Sigmoid colon (tissue), 7 donors: ENCODE data around the gene SYNGAP1. TPM values are rescaled to one million over a fixed set of nuclear protein-coding genes. Genes with fewer than 3 reads are reported as not detected.

Experiments used
- DNase-seq: peaks from one replicate; pipeline ENCODE4 v3.0.0-alpha.2; 2019
- H3K27ac ChIP-seq, 4 donors: fragments of 200-600 bp; sonication (generic); one replicate each; pipeline ENCODE4 v1.5.1; 2016 to 2019; ENCODE audit warnings: mild to moderate bottlenecking in 1 of 4
- H3K27me3 ChIP-seq, 3 donors: fragments of 200-600 bp; sonication (generic); one replicate each; pipeline ENCODE4 v1.5.1; 2019; ENCODE audit warnings: mild to moderate bottlenecking in 1 of 3
- H3K36me3 ChIP-seq, 4 donors: fragments of 200-600 bp; sonication (generic); one replicate each; pipeline ENCODE4 v1.5.1; 2016 to 2019
- H3K4me1 ChIP-seq, 4 donors: fragments of 200-600 bp; sonication (generic); one replicate each; pipeline ENCODE4 v1.5.1; 2017 to 2019
- H3K4me3 ChIP-seq, 4 donors: fragments of 200-600 bp; sonication (generic); one replicate each; pipeline ENCODE4 v1.5.1; 2017 to 2019; ENCODE audit warnings: mild to moderate bottlenecking in 2 of 4, moderate library complexity in 1 of 4
- H3K9me3 ChIP-seq, 4 donors: fragments of 200-600 bp in 3 of 4; sonication (generic) in 3 of 4; one replicate each; pipeline versions ENCODE4 v1.5.1 to v1.6.1; 2013 to 2019
- EP300 ChIP-seq, 4 donors: sonication (generic); formaldehyde crosslinking; IDR thresholded peaks; one replicate each; pipeline ENCODE4 v1.6.1; 2017; ENCODE audit warnings: antibody characterized with exemption in 4 of 4
- POLR2A ChIP-seq, 2 donors: fragments of 450-650 bp; IDR thresholded peaks; one replicate each; pipeline ENCODE4 v1.6.1; 2016; ENCODE audit warnings: antibody characterized with exemption in 2 of 2, mild to moderate bottlenecking in 2 of 2, moderate library complexity in 2 of 2
- POLR2AphosphoS5 ChIP-seq, 4 donors: sonication (generic); formaldehyde crosslinking; IDR thresholded peaks; one replicate each; pipeline ENCODE4 v1.6.1; 2017; ENCODE audit warnings: antibody characterized with exemption in 4 of 4
- WGBS, 2 donors: extraction: QIAGEN DNeasy Blood & Tissue Kit; methylation state at CpG; one replicate each; pipeline ENCODE4 v1.1.7; 2013; 5-methylcytosine and 5-hydroxymethylcytosine counted together
- intact Hi-C: fragments of 100-400 bp; cut with DNase I; formaldehyde crosslinking; loops from one replicate; pipeline ENCODE4 v1.15.1; 2023
- polyA plus RNA-seq, 3 donors: library from polyadenylated mRNA; stranded (reverse); fragments of 200-250 nt; gene quantifications; one replicate each; pipeline ENCODE4 v1.2.3, GENCODE V29; 2013
- total RNA-seq, 4 donors: library from RNA; depleted of rRNA; stranded (reverse); fragments of >200 nt; gene quantifications; one replicate each; pipeline ENCODE4 v1.1.0, GENCODE V29; 2016
- TF ChIP-seq, protein P1 (sequence below), 4 experiments: fragments of 450-650 bp in 3 of 4; fragments of 200-600 bp in 1 of 4; IDR thresholded peaks; one replicate each; pipeline ENCODE4 v1.5.1; 2016 to 2019; ENCODE audit warnings: antibody characterized with exemption in 4 of 4, mild to moderate bottlenecking in 3 of 4, moderate library complexity in 2 of 4
- donor health status: healthy with polysubstance abuse.
- donor health status: Bipolar disorder and iron deficiency.
- donor health status: healthy.

SYNGAP1 gene
- total and polyA plus RNA-seq, 7 donors = 0.92 to 24.6 (median 9.9) TPM

DNA sequence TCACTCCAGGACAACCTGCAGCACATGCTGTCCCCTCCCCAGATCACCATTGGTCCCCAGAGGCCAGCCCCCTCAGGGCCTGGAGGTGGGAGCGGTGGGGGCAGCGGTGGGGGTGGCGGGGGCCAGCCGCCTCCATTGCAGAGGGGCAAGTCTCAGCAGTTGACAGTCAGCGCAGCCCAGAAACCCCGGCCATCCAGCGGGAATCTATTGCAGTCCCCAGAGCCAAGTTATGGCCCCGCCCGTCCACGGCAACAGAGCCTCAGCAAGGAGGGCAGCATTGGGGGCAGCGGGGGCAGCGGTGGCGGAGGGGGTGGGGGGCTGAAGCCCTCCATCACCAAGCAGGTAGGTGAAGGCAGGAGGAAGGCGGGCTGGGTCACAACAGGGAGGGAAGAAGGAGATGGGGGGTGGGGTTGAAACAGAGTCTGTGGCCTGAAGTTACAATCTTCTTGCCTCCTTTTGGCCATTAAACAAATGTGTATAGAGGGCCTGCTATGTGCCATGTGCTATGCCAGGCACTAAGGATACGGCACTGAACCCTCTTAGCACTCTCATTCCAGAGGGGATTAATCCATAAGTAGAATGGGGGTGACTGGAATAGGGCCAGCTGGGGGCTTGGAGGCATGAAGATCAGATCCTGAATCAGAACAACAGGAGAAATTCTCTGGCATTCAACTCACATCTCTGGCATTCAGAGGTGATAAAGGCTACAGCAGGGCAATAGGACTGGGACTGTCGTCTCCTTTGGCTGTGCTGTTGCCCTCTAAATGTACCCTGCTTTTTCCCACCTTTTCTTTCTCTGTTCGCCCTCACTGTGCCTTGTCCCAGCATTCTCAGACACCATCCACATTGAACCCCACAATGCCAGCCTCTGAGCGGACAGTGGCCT lies 24.0 kb downstream of the SYNGAP1 start:
- Histone ChIP-seq H3K9me3 (no peaks in the 10 kb centered on the region), H3K36me3 (peaks cover 4 to 90% (median 27%) of the 10 kb centered on the region in 4 donors), H3K27me3 (no peaks in the 10 kb centered on the region), H3K27ac (no peak overlapping the region), H3K4me3 (no peak overlapping the region), H3K4me1 (no peaks in the 10 kb centered on the region)
- WGBS, 2 donors = 91 to 94% methylated on average over 18 of the region's 18 CpGs
- no peak for DNase-seq
- TF ChIP-seq POLR2AphosphoS5 (IDR thresholded peaks at IDR 0.05) (no peak), POLR2A (IDR thresholded peaks at IDR 0.05) (no peak), EP300 (IDR thresholded peaks at IDR 0.05) (no peak)
- TF ChIP-seq, protein P1, sequence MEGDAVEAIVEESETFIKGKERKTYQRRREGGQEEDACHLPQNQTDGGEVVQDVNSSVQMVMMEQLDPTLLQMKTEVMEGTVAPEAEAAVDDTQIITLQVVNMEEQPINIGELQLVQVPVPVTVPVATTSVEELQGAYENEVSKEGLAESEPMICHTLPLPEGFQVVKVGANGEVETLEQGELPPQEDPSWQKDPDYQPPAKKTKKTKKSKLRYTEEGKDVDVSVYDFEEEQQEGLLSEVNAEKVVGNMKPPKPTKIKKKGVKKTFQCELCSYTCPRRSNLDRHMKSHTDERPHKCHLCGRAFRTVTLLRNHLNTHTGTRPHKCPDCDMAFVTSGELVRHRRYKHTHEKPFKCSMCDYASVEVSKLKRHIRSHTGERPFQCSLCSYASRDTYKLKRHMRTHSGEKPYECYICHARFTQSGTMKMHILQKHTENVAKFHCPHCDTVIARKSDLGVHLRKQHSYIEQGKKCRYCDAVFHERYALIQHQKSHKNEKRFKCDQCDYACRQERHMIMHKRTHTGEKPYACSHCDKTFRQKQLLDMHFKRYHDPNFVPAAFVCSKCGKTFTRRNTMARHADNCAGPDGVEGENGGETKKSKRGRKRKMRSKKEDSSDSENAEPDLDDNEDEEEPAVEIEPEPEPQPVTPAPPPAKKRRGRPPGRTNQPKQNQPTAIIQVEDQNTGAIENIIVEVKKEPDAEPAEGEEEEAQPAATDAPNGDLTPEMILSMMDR (IDR thresholded peaks at IDR 0.05) = no peak
- intact Hi-C loops = no loop called here

DNA sequence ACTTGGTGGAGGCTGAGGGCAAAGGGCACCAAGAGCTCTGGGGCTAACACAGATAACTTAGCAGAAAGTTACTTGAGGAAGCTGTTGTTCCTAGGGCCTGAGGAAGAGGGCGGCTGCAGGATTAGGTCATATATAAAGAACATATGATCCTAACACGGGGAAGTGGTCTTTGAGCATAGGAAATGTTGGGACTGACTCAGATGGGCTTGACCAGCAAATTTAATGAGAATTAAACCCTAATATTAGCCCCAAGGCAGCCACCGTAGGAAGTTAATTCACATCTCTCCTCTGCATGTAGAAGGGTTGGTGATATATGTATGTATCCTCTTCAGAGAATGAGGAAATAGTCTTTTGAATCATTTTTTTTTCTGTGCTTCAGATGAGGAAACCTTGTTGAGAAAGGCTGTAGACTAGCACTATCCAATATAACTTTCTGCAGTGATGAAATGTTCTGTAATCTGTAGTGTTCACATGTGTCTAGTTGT lies 25.3 kb downstream of the SYNGAP1 start:
- intact Hi-C loops = no loop called here
- WGBS, 2 donors = 66 to 87% methylated on average over 3 of the region's 3 CpGs
- Histone ChIP-seq H3K9me3 (no peaks in the 10 kb centered on the region), H3K4me1 (no peaks in the 10 kb centered on the region), H3K27me3 (no peaks in the 10 kb centered on the region), H3K4me3 (no peak overlapping the region), H3K27ac (no peak overlapping the region), H3K36me3 (peaks cover 4 to 84% (median 27%) of the 10 kb centered on the region in 4 donors)
- no peak for DNase-seq
- TF ChIP-seq POLR2AphosphoS5 (IDR thresholded peaks at IDR 0.05) (no peak), EP300 (IDR thresholded peaks at IDR 0.05) (no peak), POLR2A (IDR thresholded peaks at IDR 0.05) (no peak)
- TF ChIP-seq, protein P1 (IDR thresholded peaks at IDR 0.05) = no peak

DNA sequence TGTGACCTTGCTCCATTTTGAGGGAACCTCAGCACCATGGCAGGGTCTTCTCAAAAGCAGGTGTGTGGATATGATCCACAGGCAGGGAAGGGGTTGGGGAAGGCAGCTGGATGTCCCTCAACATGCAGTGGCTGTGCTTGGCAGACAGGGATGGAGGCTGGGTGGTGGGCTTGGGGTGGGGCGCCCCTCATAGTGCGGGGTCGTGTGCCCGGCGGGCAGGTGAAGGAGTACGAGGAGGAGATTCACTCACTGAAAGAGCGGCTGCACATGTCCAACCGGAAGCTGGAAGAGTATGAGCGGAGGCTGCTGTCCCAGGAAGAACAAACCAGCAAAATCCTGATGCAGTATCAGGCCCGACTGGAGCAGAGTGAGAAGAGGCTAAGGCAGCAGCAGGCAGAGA lies 26.5 kb downstream of the SYNGAP1 start:
- no peaks in the 10 kb centered on the region for H3K9me3 ChIP-seq
- no peak overlapping the region for H3K4me3 ChIP-seq
- no peaks in the 10 kb centered on the region for H3K27me3 ChIP-seq
- intact Hi-C loops = no loop called here
- no peak overlapping the region for H3K27ac ChIP-seq
- peaks cover 2 to 73% (median 26%) of the 10 kb centered on the region in 4 donors for H3K36me3 ChIP-seq
- H3K4me1 ChIP-seq = no peaks in the 10 kb centered on the region
- DNase-seq = no peak
- TF ChIP-seq POLR2AphosphoS5 (IDR thresholded peaks at IDR 0.05) (no peak), EP300 (IDR thresholded peaks at IDR 0.05) (no peak), POLR2A (IDR thresholded peaks at IDR 0.05) (no peak)
- TF ChIP-seq, protein P1 (IDR thresholded peaks at IDR 0.05) = no peak
- WGBS, 2 donors = 92 to 97% methylated on average over 10 of the region's 10 CpGs

DNA sequence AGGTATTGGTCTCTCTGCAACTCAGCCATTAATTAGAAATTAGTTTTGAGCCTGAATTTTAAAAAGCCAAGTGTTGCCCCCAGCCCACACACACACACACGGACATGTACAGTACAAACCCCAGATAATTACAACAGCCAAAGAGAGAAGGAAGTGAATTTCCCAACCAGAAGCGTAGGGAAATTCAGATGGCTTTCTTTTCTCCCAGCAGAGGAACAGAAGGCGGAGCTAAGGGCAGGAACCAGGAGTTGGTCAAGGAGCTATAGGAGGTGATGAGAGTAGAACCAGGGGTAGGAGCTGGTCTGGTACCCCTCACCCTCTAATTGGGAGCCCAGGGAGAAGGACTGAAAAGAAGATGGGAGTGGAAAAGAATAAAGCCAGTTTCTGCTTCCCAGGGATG lies 30.6 kb downstream of the SYNGAP1 start:
- 69 to 77% methylated on average over 3 of the region's 3 CpGs for WGBS, 2 donors
- no peak overlapping the region for H3K4me3 ChIP-seq
- H3K9me3 ChIP-seq = no peaks in the 10 kb centered on the region
- H3K36me3 ChIP-seq = peaks cover 0 to 37% (median 9%) of the 10 kb centered on the region in 4 donors
- TF ChIP-seq, protein P1 (IDR thresholded peaks at IDR 0.05) = no peak
- TF ChIP-seq POLR2A (IDR thresholded peaks at IDR 0.05) (no peak), POLR2AphosphoS5 (IDR thresholded peaks at IDR 0.05) (no peak), EP300 (IDR thresholded peaks at IDR 0.05) (no peak)
- no peaks in the 10 kb centered on the region for H3K27me3 ChIP-seq
- peaks cover 0 to 27% (median 19%) of the 10 kb centered on the region in 4 donors for H3K4me1 ChIP-seq
- no peak overlapping the region for H3K27ac ChIP-seq
- no peak for DNase-seq
- intact Hi-C loops = loop anchor here (5.0 kb wide), 1 partner anchor 122 kb away; no protein-coding TSS in a partner anchor
